NCI-H748 treated with DMSO at 0.1 percent for 48 hours (cell line): Measurements from ENCODE around the gene EXOC3L2.

Experiments
- DNase-seq: peaks from one replicate; lab custom pipeline; 2025; lab: John Stamatoyannopoulos, UW

The EXOC3L2 gene

DNA sequence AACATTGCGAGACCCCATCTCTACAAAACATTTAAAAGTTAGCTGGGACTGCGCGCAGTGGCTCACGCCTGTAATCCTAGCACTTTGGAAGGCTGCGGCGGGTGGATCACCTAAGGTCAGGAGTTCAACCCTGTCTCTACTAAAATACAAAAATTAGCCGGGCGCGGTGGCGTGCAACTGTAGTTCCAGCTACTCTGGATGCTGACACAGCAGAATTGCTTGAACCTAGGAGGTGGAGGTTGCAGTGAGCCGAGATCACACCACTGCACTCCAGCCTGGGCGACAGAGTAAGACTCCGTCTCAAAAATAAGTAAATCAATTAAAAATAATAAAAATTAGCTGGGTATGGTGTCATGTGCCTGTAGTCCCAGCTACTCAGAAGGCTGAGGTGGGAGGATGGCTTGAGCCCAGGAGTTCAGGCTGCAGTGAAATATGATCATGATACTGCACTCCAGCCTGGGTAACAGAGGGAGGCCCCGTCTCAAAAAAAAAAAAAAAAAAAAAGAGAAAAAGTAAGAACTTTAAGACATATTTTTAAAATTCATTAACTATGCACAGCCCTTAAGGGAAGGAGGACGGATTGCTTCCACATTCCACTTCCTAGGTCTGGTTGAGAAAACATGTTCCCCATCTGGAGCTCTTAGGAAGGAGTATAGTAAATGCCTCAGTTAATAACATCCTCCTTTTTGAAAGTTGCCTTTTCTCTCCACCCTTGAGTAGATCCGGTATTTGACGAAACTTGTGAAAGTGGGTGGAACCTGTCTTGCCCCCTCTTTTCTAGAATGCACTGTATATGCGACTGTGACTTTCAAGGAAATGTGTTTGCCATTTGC is 26.1 kb downstream of the EXOC3L2 start:
- DNase-seq: no peak

DNA sequence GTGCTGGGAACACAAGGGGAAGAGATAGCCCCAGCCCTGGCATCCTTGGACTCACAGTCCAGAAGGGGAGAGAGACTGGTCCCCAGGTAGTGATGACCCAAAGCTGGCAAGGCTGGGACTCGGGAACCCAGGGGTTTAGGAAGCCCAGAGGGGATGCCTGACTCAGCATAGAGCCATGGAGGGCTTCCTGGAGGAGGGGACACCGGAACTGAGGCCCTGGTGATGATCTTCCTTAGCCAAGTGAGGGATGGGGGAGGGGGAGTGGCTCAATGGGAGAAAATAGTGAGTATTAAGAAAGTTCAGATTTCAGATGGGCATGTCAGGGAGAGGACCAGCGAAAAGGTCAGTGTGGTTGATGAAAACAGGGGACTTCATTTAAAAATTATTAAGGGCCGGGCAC is 26.8 kb downstream of the EXOC3L2 start:
- DNase-seq: no peak

DNA sequence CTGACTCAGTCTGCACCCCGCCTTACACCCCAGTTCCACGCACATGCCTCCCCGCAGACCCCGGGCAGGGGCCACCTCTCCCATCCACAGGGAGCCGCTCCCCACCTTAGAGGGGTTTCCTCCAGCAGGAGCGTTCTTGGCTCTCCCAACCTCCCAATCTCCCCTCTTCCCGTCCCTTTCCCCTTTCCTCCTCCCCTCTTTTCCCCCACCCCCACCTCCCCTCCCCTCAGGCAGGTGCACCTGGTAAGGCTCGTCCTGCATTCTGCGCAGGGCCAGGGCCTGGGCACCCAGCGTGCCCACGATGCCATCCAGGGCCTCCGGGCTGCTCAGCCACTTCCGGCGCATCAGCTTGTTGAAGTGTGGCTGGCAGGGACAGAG is 27.3 kb downstream of the EXOC3L2 start:
- no peak for DNase-seq

DNA sequence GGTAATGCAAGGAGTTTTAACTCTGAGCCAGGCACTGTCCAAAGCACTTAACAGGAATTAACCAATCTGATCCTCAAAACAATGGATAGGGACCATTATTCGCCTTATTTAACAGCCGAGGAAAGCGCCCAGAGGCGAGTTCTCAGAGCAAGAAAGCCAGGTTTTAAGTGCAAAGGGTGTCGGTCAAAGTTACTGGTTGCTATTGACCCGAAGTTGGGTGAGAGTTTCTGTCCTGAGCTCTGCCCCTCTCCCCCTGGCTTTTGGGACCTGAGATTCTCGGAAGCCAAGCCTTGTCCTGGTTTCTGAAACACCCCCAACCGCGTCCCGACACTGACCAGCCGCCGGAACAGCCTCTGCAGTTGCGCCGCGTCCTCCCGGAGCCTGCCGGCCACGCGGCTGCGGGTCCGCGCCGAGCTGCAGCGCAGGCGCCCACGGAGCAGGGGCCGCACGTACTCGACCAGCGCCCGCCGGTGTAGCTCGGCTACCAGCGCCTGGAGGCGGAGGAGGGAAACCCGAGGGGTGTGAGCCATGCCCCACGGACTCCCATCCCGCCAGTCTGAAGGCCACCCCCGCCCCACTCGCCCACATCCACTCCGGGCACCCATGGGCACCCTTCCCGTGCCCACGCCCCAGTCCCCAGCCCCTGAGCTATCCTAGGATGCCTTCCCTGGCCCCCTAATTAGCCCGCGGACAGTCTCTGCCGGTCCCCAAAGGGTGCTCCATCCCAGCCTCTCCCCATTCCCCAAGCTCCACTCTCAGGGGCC is 27.8 kb downstream of the EXOC3L2 start:
- DNase-seq: no peak

DNA sequence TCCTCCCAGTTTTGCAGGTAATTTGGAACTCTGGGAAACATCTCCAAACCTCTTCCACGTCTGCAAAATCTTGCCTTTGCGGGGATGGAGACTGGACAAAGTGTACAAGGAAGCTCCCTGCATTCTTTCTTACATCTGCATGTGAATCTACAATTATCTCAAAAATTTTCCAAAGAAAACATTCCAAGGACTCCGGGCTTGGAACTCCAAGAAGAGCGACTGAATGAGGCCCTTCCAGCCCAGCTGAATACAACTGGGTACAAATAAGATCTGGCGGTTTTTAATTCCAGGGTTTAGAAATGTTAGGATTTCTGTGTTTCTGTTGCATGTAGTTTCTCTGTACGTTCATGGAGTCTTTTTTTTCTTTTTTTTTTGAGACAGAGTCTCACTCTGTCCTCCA is 28.5 kb downstream of the EXOC3L2 start:
- no peak for DNase-seq

DNA sequence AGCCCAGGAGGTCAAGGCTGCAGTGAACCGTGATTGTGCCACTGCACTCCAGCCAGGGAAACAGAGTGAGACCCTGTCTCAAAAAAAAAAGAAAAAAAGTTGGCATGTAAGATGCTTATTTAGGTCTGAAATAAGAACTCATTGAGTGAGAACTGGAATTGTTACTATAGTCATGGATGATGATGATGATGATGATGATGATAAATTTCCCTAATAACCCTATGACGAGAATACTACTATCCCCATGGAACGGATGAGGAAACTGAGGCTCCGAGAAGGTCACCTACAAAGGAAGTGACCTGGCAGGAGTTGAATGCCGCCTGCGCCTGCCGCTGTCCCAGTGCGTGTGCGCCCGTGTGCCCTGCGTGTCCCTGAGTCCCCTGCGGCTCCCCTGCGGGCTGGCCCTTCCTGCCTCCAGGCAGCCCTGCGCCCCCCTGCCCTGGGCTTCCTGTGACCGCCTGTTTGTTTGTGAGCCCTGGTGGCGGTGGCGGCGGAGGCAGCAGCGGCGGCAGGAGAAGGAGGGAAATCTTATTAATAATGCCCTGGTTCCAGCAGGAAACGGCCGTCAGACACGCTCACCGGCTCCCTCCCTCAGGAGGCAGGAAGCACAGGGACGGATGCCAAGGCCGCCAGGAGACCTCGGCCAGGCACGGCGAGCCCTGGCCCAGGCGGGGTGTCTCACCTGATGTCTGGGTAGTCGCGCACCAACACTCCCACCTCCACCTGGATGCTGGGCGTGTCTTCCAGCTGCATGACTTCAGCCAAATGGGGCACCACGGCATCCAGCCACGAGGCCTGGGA is 29.6 kb downstream of the EXOC3L2 start:
- no peak for DNase-seq

DNA sequence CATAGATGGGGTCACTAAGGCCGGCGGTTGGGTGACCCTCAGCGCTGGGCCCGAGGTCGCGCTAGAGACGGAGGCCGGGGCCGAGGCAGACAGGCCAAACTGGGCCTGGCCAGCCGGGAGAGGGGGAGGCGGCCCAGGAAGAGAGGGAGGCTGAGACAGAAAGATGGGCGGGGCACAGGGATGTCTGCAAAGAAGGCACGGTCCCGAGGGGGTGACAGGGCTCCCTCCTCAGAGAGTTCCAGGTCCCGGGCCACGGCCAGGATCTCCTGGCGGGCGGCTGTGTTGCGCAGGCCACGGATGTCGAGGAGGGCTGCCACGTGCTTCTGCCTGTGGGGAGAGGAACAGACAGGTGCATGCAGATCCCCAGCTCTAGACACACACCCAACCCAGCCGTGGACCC is 32.2 kb downstream of the EXOC3L2 start:
- DNase-seq: no peak

DNA sequence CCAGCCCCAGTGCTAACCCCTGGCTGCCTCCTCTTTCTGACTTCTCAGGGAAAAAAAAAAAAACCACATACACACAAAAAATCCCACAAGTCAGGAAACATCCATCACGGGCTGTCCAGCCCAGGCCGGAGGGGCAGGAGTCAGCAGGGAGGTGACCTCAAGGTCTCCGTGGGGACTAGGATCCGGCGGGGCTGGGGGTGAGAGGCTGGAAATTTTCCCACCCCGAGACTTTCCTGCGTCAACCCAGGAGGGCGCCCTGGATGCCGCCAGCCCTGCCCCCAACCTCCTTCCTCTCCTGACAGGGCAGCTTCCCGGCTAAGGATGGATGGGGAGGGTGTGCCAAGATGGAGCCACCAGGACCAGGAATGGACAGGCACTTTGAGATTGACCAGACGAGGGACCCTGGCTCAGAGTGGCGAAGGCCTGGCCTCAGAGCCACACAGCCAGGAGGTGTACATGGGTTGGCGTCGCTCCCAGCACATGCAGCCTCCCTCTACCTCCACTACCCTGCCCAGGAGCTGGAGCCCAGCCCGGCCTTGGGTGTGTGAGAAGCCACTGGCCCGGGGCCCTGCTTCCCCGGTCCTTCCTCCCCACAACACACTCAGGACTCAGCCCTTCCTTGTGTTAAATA is 33.3 kb downstream of the EXOC3L2 start:
- no peak for DNase-seq

DNA sequence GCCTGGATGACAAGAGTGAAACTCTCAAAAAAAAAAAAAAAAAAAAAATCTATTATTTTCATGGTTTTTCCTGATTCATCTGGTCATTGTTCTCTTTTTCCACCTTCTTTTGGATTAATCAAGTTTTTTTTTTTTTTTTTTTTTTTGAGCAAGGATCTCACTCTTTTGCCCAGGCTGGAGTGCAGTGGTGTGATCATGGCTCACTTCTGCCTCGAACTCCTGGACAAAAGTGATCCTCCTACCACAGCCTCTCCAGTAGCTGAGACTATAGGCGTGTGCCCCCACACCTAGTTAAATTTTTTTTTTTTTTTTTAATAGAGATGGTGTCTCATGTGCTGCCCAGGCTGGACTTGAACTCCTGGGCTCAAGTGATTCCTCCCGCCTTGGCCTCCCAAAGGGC is 38.9 kb downstream of the EXOC3L2 start:
- no peak for DNase-seq

DNA sequence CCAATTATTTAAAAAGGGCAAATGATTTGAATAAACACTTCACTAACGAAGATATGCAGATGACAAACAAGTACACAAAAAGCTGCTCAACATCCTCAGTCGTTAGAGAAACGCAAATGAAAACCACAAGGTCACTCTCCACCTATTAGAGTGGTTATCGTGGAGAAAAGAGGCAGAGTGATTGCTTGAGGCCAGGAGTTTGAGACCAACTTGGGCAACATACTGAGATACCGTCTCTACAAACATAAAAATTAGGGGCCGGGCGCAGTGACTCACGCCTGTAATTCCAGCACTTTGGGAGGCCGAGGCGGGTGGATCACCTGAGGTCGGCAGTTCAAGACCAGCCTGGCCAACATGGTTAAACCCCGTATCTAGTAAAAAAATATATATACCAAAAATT is 39.4 kb downstream of the EXOC3L2 start:
- DNase-seq: no peak

DNA sequence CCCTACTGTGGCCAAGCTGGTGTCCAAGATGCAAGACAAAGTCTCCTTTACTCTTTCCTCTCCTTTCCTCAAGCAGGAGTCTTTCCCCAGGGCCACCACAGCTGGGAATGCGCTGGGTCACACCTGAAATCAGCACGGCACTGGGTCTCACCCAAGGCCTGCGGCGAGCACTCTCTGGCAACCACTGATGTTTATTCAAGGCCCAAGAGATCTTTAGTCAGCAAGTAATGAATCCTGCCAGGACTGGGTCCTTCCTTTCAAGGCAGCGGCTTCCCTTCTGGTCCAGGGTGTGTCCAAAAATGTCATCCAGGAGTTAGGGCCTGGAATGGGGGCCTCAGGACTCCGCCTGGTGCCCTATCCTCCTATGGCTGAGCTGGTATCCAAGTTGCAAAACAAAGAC is 42.6 kb downstream of the EXOC3L2 start:
- DNase-seq: no peak

DNA sequence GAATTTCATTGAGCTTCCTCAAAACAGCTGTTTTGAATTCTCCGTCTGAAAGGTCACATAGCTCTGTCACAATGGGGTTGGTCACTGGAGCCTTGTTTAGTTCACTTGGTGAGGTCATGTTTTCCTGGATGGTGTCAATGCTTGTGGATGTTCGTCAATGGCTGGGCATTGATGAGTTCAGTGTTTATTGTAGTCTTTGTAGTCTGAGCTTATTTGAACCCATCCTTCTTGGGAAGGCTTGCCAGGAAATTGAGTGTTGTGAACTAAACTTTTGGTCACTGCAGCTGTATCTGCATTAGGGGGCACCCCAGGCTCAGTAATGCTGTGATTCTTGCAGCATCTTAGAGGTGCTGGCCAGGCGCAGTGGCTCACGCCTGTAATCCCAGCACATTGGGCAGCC is 44.6 kb downstream of the EXOC3L2 start:
- no peak for DNase-seq

DNA sequence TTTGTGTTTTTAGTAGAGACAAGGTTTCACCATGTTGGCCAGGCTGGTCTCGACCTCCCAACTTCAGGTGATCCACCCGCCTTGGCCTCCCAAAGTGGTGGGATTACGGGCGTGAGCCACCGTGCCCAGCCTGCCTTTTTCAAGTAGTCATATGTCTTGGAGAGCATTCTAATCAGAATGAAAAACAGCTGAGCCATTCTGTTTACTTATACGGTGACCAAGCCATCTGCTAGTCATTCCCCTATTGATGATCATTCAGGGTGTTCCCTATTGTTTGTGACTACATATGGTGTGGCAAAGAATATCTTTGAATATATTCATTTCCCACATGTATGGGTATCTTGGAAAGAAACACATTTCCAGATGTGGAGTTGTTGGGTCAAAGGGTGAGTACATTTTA is 49.4 kb downstream of the EXOC3L2 start:
- no peak for DNase-seq

DNA sequence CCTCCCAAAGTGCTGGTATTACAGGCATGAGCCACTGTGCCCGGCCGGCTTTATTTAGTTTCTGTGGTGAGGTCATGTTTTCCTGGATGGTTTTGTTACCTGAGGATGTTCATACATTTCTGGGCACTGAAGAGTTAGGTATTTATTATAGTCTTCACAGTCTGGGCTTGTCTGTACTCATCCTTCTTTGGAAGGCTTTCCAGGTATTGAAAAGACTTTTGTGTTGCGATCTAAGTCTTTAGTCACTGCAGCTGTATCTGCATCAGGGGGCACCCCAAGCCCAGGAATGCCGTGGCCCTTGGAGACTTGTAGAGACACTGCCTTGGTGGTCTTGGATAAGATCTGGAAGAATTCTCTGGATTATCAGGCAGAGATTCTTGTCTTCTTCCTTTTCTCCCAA is 53.8 kb downstream of the EXOC3L2 start:
- DNase-seq: no peak

DNA sequence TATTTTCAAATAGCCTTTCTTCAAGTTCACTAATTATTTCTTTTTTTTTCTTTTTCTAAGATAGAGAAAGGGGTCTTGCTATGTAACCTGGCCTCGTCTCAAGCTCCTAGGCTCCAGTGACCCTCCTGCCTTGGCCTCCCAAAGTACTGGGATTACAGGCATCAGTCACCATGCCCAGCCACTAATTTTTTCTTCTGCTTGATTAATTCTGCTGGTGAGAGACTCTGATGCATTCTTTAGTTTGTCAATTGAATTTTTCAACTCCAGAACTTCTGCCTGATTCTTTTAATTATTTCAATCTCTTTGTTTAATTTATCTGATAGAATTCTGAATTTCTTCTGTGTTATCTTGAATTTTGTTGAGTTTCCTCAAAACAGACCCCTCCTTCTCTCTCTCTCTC is 55.2 kb downstream of the EXOC3L2 start:
- DNase-seq: no peak

DNA sequence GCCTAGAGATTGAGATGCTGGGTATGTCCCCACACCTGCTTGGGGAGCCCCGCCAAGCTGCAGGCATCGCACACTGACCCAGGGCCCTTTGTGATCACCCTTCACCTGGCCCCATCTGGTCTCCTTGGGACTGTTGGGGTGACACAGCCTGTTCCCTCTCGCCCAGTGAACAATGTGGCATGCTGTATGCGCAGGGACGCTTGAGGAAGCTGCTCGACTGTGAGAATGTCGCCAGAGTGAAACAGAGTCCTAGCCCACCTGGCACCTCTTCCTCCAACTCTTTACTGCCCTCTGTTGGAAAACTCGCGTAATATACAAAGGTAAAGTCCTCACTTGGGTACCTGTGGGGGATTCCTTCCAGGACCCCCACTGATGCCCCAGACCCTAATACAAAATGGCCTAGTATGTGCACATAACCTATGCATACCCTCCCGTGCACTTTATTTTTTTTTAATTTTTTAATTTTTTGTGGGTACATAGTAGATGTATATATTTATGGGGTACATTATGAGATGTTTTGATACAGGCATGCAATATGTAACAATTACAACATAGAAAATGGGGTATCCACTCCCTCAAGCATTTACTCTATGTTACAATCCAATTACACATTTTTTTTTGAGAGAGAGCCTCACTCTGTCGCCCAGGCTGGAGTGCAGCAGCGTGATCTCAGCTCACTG is 57.6 kb downstream of the EXOC3L2 start:
- DNase-seq: peak; percentile 55

DNA sequence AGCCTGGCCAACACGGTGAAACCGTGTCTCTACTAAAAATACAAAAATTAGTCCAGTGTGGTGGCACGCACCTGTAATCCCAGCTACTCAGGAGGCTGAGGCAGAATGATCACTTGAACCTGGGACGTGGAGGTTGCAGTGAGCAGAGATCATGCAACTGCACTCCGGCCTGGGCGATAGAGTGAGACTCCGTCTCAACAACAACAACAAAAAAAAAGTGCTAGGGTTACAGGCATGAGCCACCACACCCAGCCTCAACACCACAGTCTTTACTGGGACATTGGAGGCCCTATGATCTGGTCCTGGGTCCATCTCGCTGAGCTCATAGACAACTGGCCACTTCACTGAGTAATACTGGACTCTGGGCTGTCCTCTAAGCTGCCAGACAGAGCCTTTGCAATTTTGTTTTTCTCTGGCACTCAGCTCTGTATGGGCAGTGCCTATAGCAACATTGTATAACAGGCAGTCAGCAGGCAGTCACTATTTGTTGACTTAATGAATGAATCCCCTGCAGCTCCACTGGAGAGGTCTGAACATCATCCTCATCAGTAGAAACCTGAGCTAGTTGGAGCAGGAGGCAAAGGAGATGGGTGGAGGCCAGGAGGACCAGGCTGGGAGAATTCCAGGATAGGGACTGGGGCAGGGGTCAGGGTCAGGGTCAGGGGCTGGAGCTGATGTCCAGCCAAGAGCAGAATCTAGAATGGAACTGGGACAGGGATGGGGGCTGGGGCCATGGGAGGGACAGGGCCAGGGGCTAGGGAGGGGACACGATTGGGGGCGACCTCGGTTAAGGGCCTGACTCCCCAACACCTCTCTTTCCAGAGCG is 58.5 kb downstream of the EXOC3L2 start:
- DNase-seq: no peak

DNA sequence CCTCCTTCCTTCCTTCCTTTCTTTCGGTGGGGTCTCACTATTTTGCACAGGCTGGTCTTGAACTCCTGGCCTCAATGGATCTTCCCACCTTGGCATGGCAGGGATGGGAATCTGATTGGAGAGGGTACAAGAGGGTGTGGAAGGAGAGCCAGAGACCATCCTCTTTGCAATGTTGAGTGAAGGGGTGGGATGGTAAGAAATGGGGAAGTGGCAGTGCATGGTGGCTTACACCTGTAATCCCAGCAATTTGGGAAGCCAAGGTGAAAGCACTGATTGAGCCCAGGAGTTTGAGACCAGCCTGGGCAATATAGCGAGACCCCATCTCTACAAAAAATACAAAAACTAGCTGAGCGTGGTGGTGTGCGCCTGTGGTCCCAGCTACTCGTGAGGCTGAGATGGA is 61.1 kb downstream of the EXOC3L2 start:
- no peak for DNase-seq

DNA sequence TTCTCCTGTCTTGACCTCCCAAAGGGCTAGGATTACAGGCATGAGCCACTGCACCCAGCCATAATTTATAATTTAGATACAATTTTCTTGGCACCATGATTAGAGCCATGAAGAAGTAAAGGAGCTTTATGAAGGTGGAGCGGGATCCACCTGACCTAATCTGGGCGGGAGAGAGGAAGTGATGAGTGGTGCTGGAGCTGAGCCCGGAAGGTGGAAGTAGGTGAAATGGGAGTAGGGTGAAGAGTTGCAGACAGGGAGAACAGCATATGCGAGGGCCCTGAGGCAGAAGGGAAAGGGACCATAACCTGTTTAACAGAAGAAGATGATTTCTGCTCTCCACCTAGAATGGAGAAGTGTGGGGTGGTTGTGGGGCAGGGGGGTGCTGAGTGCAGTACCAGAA is 62.4 kb downstream of the EXOC3L2 start:
- DNase-seq: no peak

DNA sequence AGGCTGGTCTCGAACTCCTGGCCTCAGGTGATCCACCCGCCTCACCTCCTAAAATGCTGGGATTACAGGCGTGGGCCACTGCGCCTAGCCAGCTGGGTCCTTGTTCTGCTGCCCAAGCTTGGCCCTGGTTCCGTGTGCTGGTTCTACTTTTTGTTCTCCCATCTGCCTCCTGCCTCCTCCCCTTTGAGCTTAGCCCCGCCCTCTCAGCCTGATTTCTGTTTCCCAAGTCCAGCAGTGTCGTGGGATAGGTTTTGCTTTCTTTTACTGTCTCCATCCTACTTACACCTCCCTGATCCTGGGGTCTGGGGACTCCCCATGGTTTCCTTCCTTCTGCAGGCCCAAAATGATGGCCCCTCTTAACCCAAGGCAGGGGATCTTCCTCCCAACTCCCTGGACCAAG is 64.3 kb downstream of the EXOC3L2 start:
- no peak for DNase-seq

DNA sequence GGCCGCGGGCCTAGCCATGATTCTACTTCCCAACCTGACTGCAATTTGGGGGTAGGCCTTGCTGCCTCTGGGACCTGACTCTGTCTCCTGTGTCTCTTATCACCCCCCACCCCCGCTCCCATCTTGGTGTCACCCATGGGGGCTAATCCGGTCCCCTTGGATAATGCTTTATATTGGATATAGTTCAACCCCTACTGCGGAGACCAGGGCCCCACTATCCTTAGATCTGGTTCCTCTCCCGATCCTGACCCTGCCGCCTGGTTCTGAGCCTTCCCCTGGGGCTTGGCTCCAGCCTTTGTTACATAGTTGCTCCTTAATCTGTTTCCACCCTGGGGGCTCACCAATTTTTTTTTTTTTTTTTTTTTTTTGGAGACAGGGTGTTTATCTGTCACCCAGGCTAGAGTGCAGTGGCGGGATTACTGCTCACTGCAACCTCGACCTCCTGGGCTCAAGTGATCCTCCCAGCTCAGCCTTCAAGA is 65.3 kb downstream of the EXOC3L2 start:
- DNase-seq: no peak
